SU-DHL-6 (cell line): ENCODE measurements around the gene ZNF431.
"Not testable (repeated sequence)": the region's sequence is repeated elsewhere in the genome, so short reads cannot be mapped to it uniquely, and the experiment has no call there.

ENCODE experiments used
- H2AFZ ChIP-seq: fragments of 200-600 bp; sonication (generic); 2 replicates; pipeline ENCODE4 v1.6.1; 2014; ENCODE audit warnings: low read depth, mild to moderate bottlenecking, moderate library complexity, mixed read lengths, antibody characterized with exemption, low read length; ENCODE audit not compliant: severe bottlenecking
- H3F3A ChIP-seq: fragments of 200-600 bp; shearing (Covaris generic); 2 replicates; pipeline ENCODE4 v1.6.0; 2016; ENCODE audit warnings: antibody characterized with exemption, mild to moderate bottlenecking; ENCODE audit not compliant: insufficient read depth
- H3K27ac ChIP-seq: fragments of 200-600 bp; sonication (generic); 2 replicates; pipeline ENCODE4 v1.5.1; 2016; ENCODE audit warnings: low read depth, mild to moderate bottlenecking, low read length, moderate library complexity, mixed read lengths
- H3K27me3 ChIP-seq: fragments of 200-600 bp; sonication (generic), shearing (Covaris generic); 2 replicates; pipeline ENCODE4 v1.6.0; 2014; ENCODE audit warnings: mild to moderate bottlenecking, low read length
- H3K36me3 ChIP-seq: fragments of 200-600 bp; sonication (generic); 2 replicates; pipeline ENCODE4 v1.6.1; 2014; ENCODE audit warnings: mild to moderate bottlenecking, low read length, mixed read lengths
- H3K4me2 ChIP-seq: fragments of 300-600, 200-600 bp; shearing (Covaris generic), sonication (generic); 2 replicates; pipeline ENCODE4 v1.6.0; 2014; ENCODE audit warnings: low read length, low read depth, mild to moderate bottlenecking; ENCODE audit not compliant: poor library complexity, severe bottlenecking
- H3K4me3 ChIP-seq: fragments of 200-600 bp; sonication (generic); 2 replicates; pipeline ENCODE4 v1.5.1; 2014; ENCODE audit warnings: antibody characterized with exemption, low read length, mild to moderate bottlenecking, mixed read lengths; ENCODE audit not compliant: insufficient read depth, poor library complexity, severe bottlenecking
- H3K79me2 ChIP-seq: fragments of 200-600 bp; sonication (generic); 2 replicates; pipeline ENCODE4 v1.6.1; 2014; ENCODE audit warnings: mild to moderate bottlenecking, low read length, moderate library complexity; ENCODE audit not compliant: insufficient read depth
- H3K9ac ChIP-seq: fragments of 200-600 bp; sonication (generic); 2 replicates; pipeline ENCODE4 v1.7.0; 2014; ENCODE audit warnings: mild to moderate bottlenecking, low read length
- H3K9me2 ChIP-seq: fragments of 200-600 bp; sonication (generic); replicated peaks from 2 replicates; pipeline ENCODE4 v1.6.1; 2014; ENCODE audit warnings: low read length; ENCODE audit not compliant: insufficient read depth
- H3K9me3 ChIP-seq: fragments of 200-600 bp; sonication (generic); 2 replicates; pipeline ENCODE4 v1.6.1; 2014; ENCODE audit warnings: low read length, mixed read lengths; ENCODE audit not compliant: insufficient read depth
- H4K20me1 ChIP-seq: fragments of 200-600 bp; sonication (generic); 2 replicates; pipeline ENCODE4 v1.6.1; 2014; ENCODE audit warnings: low read depth, mild to moderate bottlenecking, antibody characterized with exemption, low read length, moderate library complexity, mixed read lengths
- EZH2phosphoT487 ChIP-seq: fragments of 200-600 bp; sonication (generic), shearing (Covaris generic); conservative IDR thresholded peaks from 2 replicates; pipeline ENCODE4 v1.6.1; 2018; ENCODE audit warnings: mild to moderate bottlenecking, antibody characterized with exemption, low read length, moderate library complexity, mixed read lengths
- TF ChIP-seq, protein P1 (sequence below): fragments of 200-600 bp; sonication (generic); IDR thresholded peaks from one replicate; pipeline ENCODE4 v1.5.1; 2017; ENCODE audit warnings: antibody characterized with exemption, mild to moderate bottlenecking, low read length, moderate library complexity; ENCODE audit not compliant: insufficient read depth, poor library complexity, severe bottlenecking

ZNF431 gene

DNA sequence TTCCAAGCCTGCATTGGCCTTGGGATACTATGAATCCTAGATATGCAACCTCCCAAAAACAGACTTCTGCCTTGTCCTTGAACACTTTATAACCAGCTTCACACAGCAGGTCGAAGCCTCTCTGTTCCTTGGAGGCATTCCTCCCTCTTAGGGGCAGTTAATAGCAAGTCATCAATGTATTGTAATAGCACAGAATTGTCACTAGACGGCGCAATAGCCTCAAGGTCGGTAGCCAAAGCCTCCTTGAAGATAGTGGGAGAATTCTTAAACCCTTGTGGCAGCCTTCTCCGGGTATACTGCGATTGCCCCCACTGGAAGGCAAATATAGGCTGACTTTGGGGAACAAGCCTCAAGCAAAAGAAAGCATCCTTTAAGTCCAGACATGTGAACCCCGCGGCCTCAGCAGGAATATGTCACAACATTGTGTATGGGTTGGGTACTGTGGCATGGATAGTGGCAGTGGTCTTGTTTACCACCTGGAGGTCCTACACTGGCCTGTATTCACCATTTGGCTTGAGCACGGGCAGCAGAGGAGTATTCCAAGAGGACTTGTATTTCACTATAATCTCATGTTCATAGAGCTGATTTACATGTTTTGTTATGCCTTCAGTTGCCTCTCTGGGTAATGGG is 61.1 kb downstream of the ZNF431 start:
- H3K9me3 ChIP-seq: no peaks in the 10 kb centered on the region; the same call in 1 of the 2 replicates
- no peak overlapping the region for H3K4me2 ChIP-seq
- no peak overlapping the region for H3K4me3 ChIP-seq
- H4K20me1 ChIP-seq: no peaks in the 10 kb centered on the region
- H3K27ac ChIP-seq: no peak overlapping the region
- no peak for TF ChIP-seq EZH2phosphoT487
- TF ChIP-seq, protein P1, sequence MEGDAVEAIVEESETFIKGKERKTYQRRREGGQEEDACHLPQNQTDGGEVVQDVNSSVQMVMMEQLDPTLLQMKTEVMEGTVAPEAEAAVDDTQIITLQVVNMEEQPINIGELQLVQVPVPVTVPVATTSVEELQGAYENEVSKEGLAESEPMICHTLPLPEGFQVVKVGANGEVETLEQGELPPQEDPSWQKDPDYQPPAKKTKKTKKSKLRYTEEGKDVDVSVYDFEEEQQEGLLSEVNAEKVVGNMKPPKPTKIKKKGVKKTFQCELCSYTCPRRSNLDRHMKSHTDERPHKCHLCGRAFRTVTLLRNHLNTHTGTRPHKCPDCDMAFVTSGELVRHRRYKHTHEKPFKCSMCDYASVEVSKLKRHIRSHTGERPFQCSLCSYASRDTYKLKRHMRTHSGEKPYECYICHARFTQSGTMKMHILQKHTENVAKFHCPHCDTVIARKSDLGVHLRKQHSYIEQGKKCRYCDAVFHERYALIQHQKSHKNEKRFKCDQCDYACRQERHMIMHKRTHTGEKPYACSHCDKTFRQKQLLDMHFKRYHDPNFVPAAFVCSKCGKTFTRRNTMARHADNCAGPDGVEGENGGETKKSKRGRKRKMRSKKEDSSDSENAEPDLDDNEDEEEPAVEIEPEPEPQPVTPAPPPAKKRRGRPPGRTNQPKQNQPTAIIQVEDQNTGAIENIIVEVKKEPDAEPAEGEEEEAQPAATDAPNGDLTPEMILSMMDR: peak; percentile 73
- H3K36me3 ChIP-seq: no peaks in the 10 kb centered on the region
- H3F3A ChIP-seq: no peaks in the 10 kb centered on the region
- no peak overlapping the region for H3K9ac ChIP-seq
- no peaks in the 10 kb centered on the region for H3K79me2 ChIP-seq
- H2AFZ ChIP-seq: no peak overlapping the region
- H3K9me2 ChIP-seq: no peaks in the 10 kb centered on the region
- no peaks in the 10 kb centered on the region for H3K27me3 ChIP-seq

DNA sequence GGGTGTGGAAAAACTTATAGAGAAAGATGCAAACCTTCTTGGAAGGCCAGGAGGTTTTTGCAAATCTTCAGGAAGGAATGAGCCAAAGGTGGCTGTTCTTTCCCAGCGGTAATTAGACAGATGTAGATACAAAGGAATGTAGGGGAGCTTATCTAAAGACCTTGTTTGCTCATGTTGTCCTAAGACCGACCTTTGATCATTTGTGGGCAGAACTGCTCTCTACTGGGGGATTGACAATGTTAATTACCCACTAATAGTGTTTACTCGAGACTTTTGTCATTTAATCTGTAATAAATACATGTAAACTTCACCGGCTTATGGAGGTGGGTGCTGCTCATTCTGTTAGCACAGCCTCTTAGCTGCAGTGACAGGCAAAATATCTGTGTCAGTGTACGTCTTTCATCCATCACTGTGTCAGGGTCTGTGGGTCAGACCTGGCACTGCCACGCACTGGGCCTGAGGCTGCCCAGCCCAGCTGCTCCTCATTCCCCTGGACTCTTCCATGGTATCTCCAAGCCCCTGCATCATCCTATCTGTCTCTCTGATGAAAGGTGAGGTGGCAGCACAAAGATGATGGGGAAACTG is 68.3 kb downstream of the ZNF431 start:
- Histone ChIP-seq H3K36me3 (no peaks in the 10 kb centered on the region), H3K9me3 (no peaks in the 10 kb centered on the region; the same call in 1 of the 2 replicates), H3K9me2 (no peaks in the 10 kb centered on the region), H4K20me1 (no peaks in the 10 kb centered on the region), H3K79me2 (no peaks in the 10 kb centered on the region), H3F3A (no peaks in the 10 kb centered on the region), H3K27ac (no peak overlapping the region), H3K4me2 (no peak overlapping the region), H3K9ac (no peak overlapping the region), H3K4me3 (no peak overlapping the region), H3K27me3 (no peaks in the 10 kb centered on the region), H2AFZ (no peak overlapping the region)
- TF ChIP-seq, protein P1: no peak
- no peak for TF ChIP-seq EZH2phosphoT487

DNA sequence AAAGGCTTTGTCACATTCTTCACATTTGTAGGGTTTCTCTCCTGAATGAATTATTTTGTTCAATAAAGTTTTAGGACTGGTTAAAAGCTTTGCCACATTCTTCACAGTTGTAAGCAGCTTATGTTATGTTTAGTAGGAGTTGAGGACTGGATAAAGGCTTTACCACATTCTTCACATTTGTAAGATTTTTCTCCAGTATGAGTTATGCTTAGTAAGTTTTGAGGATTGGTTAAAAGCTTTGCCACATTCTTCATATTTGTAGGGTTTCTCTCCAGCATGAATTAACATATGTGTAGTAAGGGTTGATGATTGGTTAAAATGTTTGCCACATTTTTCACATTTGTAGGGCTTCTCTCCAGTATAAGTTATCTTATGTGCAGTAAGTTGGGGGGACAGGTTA is 79.9 kb downstream of the ZNF431 start:
- no peaks in the 10 kb centered on the region for H3K79me2 ChIP-seq
- no peak overlapping the region for H3K27ac ChIP-seq

DNA sequence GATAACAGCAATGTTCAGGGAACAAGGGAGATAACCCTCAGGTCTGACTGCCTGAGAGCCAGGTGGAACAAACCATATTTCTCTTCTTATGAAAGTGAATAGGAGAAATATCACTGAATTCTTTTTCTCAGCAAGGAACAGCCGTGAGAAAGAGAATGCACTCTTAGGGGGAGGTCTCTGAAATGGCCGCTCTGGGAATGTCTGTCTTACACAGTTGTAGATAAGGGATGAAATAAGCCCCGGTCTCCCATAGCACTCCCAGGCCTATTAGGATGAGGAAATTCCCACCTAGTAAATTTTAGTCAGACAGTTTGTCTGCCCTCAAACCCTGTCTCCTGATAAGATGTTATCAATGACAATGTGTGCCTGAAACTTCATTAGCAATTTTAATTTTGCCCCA is 88.1 kb downstream of the ZNF431 start:
- not testable (repeated sequence) for H3K27ac ChIP-seq, H3K9ac ChIP-seq, H4K20me1 ChIP-seq, H3K4me3 ChIP-seq, H3K9me2 ChIP-seq, H3K36me3 ChIP-seq, H3F3A ChIP-seq, H3K79me2 ChIP-seq, H2AFZ ChIP-seq, H3K27me3 ChIP-seq, H3K4me2 ChIP-seq
- peaks cover 17% of the 10 kb centered on the region; the same call in 1 of the 2 replicates for H3K9me3 ChIP-seq

More for the DNA sequence above, 79.9 kb downstream of the ZNF431 start:
- Histone ChIP-seq H3K9me3 (no peaks in the 10 kb centered on the region), H2AFZ (no peak overlapping the region), H3K36me3 (0 out of 2 replicates have a peak, but pooled peaks cover 4% of the 10 kb centered on the region), H3K4me2 (no peak overlapping the region), H3K4me3 (no peak overlapping the region), H4K20me1 (no peaks in the 10 kb centered on the region), H3K9ac (no peak overlapping the region), H3F3A (no peaks in the 10 kb centered on the region), H3K9me2 (no peaks in the 10 kb centered on the region), H3K27me3 (no peaks in the 10 kb centered on the region)
- TF ChIP-seq, protein P1: no peak
- no peak for TF ChIP-seq EZH2phosphoT487
